HAP-1 (cell line): ENCODE data around the gene MAP3K14.
"Not testable (repeated sequence)": the region's sequence is repeated elsewhere in the genome, so short reads cannot be mapped to it uniquely, and the experiment has no call there.

Experiments
- DNase-seq, 2 experiments: peaks; one replicate each; pipeline ENCODE4 v3.0.0-alpha.2; 2016 to 2020; ENCODE audit warnings: low spot score in 2 of 2
- H3K27me3 ChIP-seq: fragments of 250-450 bp; sonication (Bioruptor Pico); 2 replicates; pipeline ENCODE4 v1.5.1; 2020; ENCODE audit warnings: low read depth, mild to moderate bottlenecking, moderate library complexity
- H3K36me3 ChIP-seq: fragments of 250-450 bp; sonication (Bioruptor Pico); replicated peaks from 2 replicates; pipeline ENCODE4 v1.5.1; 2020; ENCODE audit warnings: mild to moderate bottlenecking
- H3K4me1 ChIP-seq: fragments of 250-450 bp; sonication (Bioruptor Pico); 2 replicates; pipeline ENCODE4 v1.5.1; 2020; ENCODE audit warnings: mild to moderate bottlenecking
- H3K4me3 ChIP-seq: fragments of 250-450 bp; sonication (Bioruptor Pico); 2 replicates; pipeline ENCODE4 v1.5.1; 2020; ENCODE audit warnings: mild to moderate bottlenecking, moderate library complexity
- H3K9me3 ChIP-seq: fragments of 250-450 bp; sonication (Bioruptor Pico); 2 replicates; pipeline ENCODE4 v1.5.1; 2020; ENCODE audit warnings: mild to moderate bottlenecking, moderate library complexity
- in situ Hi-C: fragments of 300-500 bp; cut with MboI; formaldehyde crosslinking; loops from 3 replicates; pipeline ENCODE4 v1.14.3; 2020; ENCODE audit warnings: low sequenced_read_pairs, inconsistent platforms, mixed read lengths

MAP3K14 gene

DNA sequence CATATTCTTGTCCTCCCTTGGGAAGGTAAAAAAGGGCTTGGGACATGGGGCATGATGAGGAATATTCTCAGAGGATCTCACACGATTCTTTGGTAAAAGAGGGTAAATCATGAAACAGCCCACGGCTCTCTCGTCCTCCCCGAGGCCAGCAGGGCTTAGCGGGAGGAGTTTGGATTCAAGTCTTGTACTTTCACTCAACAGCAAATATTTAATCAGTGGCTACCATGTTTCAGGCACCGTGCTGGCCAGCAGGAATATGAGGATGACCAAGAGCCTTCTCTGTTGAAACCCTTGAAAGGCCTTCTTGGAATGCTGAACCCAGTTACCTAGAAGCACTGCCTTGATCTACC is 8.8 kb downstream of the MAP3K14 start:
- Histone ChIP-seq H3K27me3 (no peaks in the 10 kb centered on the region), H3K36me3 (no peaks in the 10 kb centered on the region), H3K4me3 (no peak overlapping the region), H3K4me1 (0 out of 2 replicates have a peak, but pooled peaks cover 3% of the 10 kb centered on the region), H3K9me3 (no peaks in the 10 kb centered on the region)
- DNase-seq: no peak
- in situ Hi-C loops: no loop called here

DNA sequence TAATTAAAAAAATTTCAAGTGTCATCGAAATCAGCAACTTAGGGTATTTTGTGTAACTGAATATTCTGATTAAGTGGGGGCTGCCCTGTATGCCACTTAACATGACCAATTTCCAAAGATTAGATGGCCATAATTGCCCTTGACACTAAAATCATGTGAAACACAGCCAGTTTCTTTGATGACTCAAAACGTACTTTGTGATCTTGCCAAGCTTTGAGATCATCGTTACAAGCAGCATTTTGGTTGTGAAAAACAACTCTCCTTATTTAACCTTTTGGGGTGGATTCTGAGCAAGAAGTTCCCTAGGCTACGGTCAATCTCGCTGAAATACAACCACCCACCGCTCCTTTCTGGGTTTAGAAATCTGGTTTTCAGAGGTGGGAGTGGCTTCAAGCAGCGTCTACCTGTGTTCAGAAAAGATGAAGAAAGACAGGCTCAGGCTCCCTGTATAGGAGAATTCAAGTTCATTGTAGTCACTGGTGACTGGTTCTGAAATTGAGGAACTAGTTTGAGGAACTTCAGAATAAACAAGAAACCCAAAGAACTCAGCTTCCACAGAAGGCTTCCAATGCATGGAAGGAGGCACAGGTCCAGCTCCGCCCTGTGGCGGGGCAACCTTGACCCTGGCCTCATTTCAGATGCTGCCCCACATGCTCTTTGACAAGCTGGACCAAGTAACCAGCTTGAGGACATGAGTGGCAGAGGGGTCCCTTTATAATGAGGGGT is 9.4 kb downstream of the MAP3K14 start:
- in situ Hi-C loops: no loop called here
- no peak for DNase-seq

DNA sequence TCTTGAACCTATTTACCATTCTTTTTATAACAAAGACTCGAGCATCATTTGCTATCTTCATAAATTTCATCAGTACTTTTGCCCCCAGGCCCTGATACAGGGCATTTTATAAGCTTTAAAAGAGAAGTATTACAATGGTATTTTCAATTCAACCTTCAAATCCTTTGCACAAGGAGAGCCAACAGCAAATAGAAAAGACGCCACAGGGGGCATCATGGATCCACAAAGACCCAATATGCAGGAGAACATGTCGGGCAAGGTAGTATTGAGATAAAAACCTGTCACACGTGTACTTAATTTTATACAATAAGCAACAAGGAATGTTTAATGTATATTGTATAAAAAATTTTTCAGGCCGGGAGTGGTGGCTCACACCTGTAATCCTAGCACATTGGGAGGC is 10.2 kb downstream of the MAP3K14 start:
- H3K4me1 ChIP-seq: 0 out of 2 replicates have a peak, but pooled peaks cover 3% of the 10 kb centered on the region
- in situ Hi-C loops: no loop called here

More for the DNA sequence above, 9.4 kb downstream of the MAP3K14 start:
- Histone ChIP-seq H3K27me3 (no peaks in the 10 kb centered on the region), H3K4me3 (no peak overlapping the region), H3K36me3 (no peaks in the 10 kb centered on the region), H3K9me3 (no peaks in the 10 kb centered on the region), H3K4me1 (0 out of 2 replicates have a peak, but pooled peaks cover 3% of the 10 kb centered on the region)

DNA sequence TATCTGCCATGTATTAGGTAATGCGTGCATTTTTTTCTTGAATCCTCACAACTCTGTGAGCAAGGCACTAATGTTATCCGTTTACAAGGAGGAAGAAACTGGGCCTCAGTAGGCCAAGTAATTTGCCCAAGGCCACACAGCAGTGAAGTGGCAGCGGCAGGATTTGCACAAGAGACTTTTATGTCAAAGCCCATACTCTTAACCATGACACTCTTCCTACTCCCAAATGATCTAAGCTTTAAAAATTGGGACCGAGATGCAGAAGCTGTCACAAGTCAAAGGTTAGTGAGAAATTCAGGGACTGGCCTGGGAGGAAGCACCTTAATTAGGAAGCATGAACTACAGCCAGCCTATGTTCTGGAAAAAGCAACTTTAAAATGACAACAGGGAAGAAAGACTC is 10.7 kb downstream of the MAP3K14 start:
- in situ Hi-C loops: no loop called here
- H3K4me1 ChIP-seq: 0 out of 2 replicates have a peak, but pooled peaks cover 3% of the 10 kb centered on the region

More for the DNA sequence above, 10.2 kb downstream of the MAP3K14 start:
- Histone ChIP-seq H3K4me3 (no peak overlapping the region), H3K27me3 (no peaks in the 10 kb centered on the region), H3K9me3 (no peaks in the 10 kb centered on the region), H3K36me3 (no peaks in the 10 kb centered on the region)
- DNase-seq: peak; percentile 29 to 34

DNA sequence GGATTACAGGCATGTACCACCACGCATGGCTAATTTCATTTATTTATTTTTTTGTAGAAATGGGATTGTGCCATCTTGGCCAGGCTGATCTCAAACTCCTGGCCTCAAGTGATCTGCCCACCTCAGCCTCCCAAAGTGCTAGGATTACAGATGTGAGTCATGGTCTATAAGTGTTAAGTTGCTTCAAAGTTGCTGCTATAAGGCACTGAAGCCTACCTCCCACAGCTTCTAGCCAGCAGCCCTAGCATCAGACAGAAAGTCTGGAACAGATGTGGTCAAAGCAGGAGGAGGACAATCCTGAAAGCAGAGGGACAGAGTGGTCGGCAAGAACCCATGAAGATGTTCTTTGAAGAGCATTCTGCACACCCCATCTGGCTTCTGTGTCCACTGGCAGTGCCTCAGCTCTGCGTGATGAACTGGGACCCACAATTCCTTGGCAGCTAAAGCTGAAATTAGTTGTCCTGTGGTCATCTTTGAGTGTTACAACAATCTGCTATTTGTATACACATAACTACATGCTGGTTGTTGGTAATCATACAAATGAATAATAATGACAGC is 11.2 kb downstream of the MAP3K14 start:
- Histone ChIP-seq H3K9me3 (no peaks in the 10 kb centered on the region), H3K36me3 (no peaks in the 10 kb centered on the region), H3K4me1 (0 out of 2 replicates have a peak, but pooled peaks cover 3% of the 10 kb centered on the region), H3K27me3 (no peaks in the 10 kb centered on the region), H3K4me3 (no peak overlapping the region)
- DNase-seq: no peak
- in situ Hi-C loops: no loop called here

More for the DNA sequence above, 10.7 kb downstream of the MAP3K14 start:
- no peaks in the 10 kb centered on the region for H3K9me3 ChIP-seq
- no peak overlapping the region for H3K4me3 ChIP-seq
- no peaks in the 10 kb centered on the region for H3K36me3 ChIP-seq
- no peaks in the 10 kb centered on the region for H3K27me3 ChIP-seq
- no peak for DNase-seq

DNA sequence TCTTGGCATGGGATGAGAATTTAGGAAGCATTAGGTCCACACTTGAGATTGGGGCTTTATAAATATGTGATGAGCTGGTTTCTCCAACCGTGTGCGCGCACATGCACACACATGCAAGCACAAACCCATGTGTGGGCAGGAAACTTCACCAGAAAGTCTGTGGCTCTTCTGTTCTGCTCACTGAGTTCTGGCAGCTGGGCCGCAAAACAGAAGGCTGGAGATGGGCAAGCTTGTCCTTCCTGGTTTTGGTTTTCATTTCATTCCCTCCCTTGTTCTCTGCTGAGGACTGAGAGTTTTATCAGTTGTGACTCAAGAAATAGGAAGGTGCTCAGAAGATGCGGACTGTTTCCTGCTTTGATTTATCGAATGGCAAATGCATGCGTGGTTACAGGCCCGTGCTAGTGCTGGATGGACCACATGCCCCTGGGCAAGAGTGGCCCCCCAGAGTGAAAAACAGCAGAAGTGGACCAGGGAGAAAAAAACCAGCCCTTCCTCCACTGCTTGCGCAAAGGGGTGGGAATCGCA is 14.1 kb downstream of the MAP3K14 start:
- Histone ChIP-seq H3K36me3 (no peaks in the 10 kb centered on the region), H3K27me3 (no peaks in the 10 kb centered on the region), H3K4me1 (0 out of 2 replicates have a peak, but pooled peaks cover 3% of the 10 kb centered on the region), H3K4me3 (no peak overlapping the region), H3K9me3 (no peaks in the 10 kb centered on the region)
- DNase-seq: no peak
- in situ Hi-C loops: no loop called here

DNA sequence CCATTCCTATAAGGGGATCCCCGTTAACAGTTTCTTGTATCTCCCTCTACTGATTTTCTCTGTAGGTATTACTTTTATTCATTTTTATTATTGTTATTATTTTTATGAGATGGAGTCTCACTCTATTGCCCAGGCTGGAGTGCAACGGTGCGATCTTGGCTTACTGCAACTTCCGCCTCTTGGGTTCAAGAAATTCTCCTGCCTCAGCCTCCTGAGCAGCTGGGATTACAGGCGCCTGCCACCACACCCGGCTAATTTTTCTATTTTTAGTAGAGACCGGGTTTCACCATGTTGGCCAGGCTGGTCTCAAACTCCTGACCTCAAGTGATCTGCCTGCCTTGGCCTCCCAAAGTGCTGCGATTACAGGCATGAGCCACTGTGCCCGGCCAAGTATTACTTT is 14.6 kb downstream of the MAP3K14 start:
- H3K4me1 ChIP-seq, DNase-seq, in situ Hi-C loops, H3K4me3 ChIP-seq, H3K27me3 ChIP-seq, H3K9me3 ChIP-seq, H3K36me3 ChIP-seq: not testable (repeated sequence)

DNA sequence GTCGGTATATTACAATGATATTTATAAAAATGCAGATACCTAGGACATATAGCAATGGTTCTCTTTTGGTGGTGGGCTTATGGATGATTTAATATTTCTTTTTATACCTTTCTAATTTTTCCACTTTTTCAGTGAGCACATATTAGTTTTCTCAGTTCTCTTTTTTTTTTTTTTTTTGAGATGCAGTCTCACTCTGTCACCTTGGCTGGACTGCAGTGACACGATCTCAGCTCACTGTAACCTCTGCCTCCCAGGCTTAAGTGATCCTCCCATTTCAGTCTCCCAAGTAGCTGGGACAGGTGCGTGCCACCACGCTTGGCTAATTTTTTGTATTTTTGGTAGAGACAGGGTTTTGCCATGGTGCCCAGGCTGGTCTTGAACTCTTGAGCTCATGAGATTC is 15.1 kb downstream of the MAP3K14 start:
- DNase-seq: no peak
- no peaks in the 10 kb centered on the region for H3K27me3 ChIP-seq
- H3K4me1 ChIP-seq: 0 out of 2 replicates have a peak, but pooled peaks cover 3% of the 10 kb centered on the region
- H3K36me3 ChIP-seq: no peaks in the 10 kb centered on the region
- no peak overlapping the region for H3K4me3 ChIP-seq
- no peaks in the 10 kb centered on the region for H3K9me3 ChIP-seq
- in situ Hi-C loops: no loop called here

DNA sequence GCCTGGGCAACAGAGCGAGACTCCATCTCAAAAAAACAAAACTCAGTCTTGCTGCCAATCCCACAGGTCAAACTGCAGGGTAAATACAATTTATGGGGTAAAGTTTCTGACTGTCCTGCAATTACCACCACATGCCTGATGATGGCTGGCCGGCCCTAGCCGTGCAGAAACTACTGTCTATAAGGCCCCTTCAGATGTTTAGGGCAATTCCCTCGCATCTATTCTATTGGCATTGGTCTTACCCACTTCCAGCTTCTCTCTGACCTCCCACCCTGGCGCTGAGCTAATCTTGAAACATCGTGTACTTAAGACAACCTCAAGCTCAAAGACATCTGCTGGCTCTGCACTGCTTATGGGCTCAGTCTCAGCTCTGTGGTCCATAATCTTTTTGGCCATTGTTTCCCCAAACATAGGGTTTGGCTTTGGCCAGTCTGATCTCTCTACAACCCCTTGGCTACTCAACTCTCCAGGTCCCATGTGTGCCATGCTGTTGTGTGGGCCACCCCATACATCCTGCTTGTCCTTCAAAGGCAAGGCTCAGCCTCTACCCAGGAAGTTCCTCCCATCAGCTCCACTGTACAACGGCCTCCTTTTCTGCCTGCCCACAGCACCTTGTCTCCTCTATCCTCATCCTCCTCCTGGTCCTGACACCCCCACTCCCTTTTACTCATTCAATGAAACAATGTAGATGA is 16.6 kb downstream of the MAP3K14 start:
- DNase-seq: no peak
- Histone ChIP-seq H3K27me3 (no peaks in the 10 kb centered on the region), H3K4me3 (no peak overlapping the region), H3K4me1 (no peaks in the 10 kb centered on the region), H3K36me3 (no peaks in the 10 kb centered on the region), H3K9me3 (no peaks in the 10 kb centered on the region)
- in situ Hi-C loops: no loop called here

DNA sequence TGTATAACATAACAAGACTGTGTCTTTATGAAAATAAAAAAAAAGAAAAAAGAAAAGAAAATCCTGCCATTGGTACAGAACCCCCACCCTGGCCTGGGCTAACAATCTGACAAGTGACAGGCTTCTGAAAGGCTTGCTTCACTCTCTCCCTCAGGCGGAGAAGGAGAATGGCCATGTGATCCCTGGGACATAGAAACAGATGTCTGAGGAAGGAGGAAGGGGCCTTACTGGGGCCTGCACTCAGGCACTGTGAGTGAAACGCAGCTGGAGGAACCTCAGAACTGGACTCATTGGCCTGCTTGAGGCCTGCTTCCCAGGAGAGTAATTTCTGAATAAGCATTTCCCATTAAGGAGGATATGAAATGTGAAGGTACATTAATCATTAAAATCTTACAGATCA is 17.5 kb downstream of the MAP3K14 start:
- H3K4me3 ChIP-seq: no peak overlapping the region
- in situ Hi-C loops: no loop called here
- H3K4me1 ChIP-seq: no peaks in the 10 kb centered on the region

DNA sequence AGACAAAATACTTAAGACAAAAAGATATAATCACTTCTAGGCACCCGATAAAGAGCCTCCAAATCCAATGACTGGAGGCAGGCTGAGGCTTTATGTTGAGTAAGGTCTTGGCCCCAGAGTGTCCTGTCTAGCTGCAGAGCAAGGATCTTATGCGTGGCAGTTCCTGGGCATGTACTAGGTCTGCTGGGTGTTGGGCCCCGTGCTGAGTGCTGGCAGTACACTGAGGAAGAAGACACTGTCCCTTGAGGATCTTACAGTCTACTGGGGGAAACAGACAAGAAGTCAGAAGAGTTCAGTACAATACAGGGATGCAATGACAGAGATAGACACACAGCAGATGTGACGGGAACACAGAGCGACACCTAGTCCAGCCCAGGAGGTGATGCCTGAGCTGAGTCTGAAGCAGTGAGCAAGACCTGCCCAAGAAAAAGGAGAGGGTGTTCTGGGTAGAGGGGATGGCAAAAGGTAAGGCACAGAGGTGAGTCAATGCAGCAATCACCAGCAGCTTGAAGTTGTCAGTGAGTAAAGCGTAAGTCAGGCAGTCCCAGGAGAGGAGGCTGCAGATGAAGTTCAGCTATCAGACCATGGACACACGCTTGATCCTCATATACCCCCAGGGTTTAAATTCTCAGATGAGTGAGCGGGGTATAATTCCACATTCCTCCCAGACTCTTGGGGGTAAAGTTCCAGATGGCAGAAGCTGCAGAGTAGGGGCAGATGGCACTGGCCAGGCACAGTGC is 18.1 kb downstream of the MAP3K14 start:
- no peak overlapping the region for H3K4me3 ChIP-seq
- no peak for DNase-seq
- no peaks in the 10 kb centered on the region for H3K27me3 ChIP-seq
- in situ Hi-C loops: no loop called here
- H3K9me3 ChIP-seq: no peaks in the 10 kb centered on the region
- no peaks in the 10 kb centered on the region for H3K36me3 ChIP-seq
- H3K4me1 ChIP-seq: no peaks in the 10 kb centered on the region

More for the DNA sequence above, 17.5 kb downstream of the MAP3K14 start:
- no peaks in the 10 kb centered on the region for H3K36me3 ChIP-seq
- no peaks in the 10 kb centered on the region for H3K9me3 ChIP-seq
- no peaks in the 10 kb centered on the region for H3K27me3 ChIP-seq
- no peak for DNase-seq

DNA sequence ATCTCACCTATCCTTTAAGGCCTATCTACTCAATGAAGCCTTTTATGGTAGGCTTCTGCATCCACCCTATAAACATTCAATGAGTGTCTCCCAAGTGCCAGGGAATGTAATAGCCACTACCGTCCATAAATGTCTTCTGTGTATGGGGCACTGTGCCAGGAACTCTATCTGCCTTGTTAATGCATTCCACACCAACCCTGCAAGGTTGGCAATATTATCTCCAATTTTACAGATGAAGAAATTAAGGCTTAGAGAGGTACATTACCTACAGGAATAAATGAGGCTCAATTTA is 20.0 kb downstream of the MAP3K14 start:
- DNase-seq: no peak
- Histone ChIP-seq H3K4me3 (no peak overlapping the region), H3K4me1 (no peaks in the 10 kb centered on the region), H3K36me3 (no peaks in the 10 kb centered on the region), H3K27me3 (no peaks in the 10 kb centered on the region), H3K9me3 (no peaks in the 10 kb centered on the region)
- in situ Hi-C loops: no loop called here

DNA sequence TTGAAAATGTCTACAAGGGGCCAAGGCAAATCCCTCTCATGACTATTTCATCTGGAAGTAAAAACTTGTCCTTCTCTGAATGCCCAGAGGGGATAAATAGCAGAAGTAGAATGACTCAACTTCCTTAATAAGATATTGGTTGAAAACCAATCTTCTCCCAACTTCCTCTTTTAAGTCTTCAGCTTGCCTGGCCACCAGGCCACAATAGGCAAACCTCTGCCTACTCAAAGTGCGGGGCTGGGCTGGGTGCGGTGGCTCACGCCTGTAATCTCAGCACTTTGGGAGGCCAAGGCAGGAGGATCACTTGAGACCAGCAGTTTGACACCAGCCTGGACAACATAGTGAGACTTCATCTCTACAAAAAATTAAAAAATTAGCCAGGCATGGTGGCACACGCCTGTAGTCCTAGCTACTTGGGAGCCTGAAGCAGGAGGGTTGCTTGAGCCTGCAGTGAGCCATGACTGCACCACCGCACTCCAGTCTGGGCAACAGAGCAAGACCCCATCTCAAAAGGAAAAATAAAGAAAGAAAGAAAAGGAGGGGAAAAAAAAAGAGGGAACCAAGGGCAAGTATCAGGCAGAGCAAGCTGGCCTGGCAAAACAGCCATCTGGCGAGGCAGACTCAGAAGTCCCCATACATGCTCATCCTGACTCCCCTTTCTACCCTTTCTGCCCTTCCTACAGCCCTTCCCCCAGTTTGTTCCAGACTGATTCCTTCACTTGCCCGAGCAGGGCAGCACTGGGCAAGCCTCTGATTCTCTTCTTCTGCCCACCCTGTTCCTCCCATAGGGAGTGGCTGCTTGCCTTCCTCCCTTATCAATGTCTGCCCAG is 20.6 kb downstream of the MAP3K14 start:
- H3K36me3 ChIP-seq: no peaks in the 10 kb centered on the region
- no peaks in the 10 kb centered on the region for H3K4me1 ChIP-seq
- in situ Hi-C loops: no loop called here
- no peaks in the 10 kb centered on the region for H3K9me3 ChIP-seq
- DNase-seq: no peak
- no peaks in the 10 kb centered on the region for H3K27me3 ChIP-seq
- no peak overlapping the region for H3K4me3 ChIP-seq
